K562 (cell line): ENCODE measurements around the gene SLC28A1.

Experiments used
- CBX5 ChIP-seq: IDR thresholded peaks from 2 replicates; pipeline ENCODE4 v1.6.1; 2014; ENCODE audit warnings: low read depth, borderline replicate concordance
- CTCF ChIP-seq, 3 experiments: IDR thresholded peaks in 2 of 3; conservative IDR thresholded peaks in 1 of 3; 2 replicates each; pipeline ENCODE4 v1.5.1; 2011 to 2012; ENCODE audit warnings: low read length in 3 of 3, mild to moderate bottlenecking in 3 of 3, control low read depth in 2 of 3, improper control_type of control experiment in 1 of 3, inconsistent platforms in 1 of 3, low read depth in 1 of 3, mixed read lengths in 1 of 3, moderate library complexity in 1 of 3; ENCODE audit not compliant: insufficient read depth in 2 of 3
- E2F1 ChIP-seq: sonication (generic); formaldehyde crosslinking; IDR thresholded peaks from 2 replicates; pipeline ENCODE4 v1.8.1; 2023; ENCODE audit warnings: mild to moderate bottlenecking, missing genetic modification reagents, moderate library complexity
- KDM1A ChIP-seq, 2 experiments: fragments of 450-650 bp; IDR thresholded peaks; 2 replicates each; pipeline ENCODE4 v1.6.1; 2016; ENCODE audit warnings: mild to moderate bottlenecking in 2 of 2
- MXI1 ChIP-seq: IDR thresholded peaks from 2 replicates; pipeline ENCODE4 v1.6.1; 2011; ENCODE audit warnings: low read depth, mild to moderate bottlenecking, improper control_type of control experiment, low read length
- MYC ChIP-seq, 2 experiments: fragments of 250-450 bp in 1 of 2; sonication (Bioruptor Pico) in 1 of 2; IDR thresholded peaks; 2 replicates each; pipeline versions ENCODE4 v1.5.1 to v1.6.1; 2012 to 2021; ENCODE audit warnings: low read depth in 2 of 2, borderline replicate concordance in 1 of 2, improper control_type of control experiment in 1 of 2, low read length in 1 of 2, mild to moderate bottlenecking in 1 of 2, moderate library complexity in 1 of 2
- PKNOX1 ChIP-seq: fragments of 450-650 bp; IDR thresholded peaks from 2 replicates; pipeline ENCODE4 v1.6.1; 2016
- POLR2A ChIP-seq: fragments of 450-650 bp; conservative IDR thresholded peaks from 2 replicates; pipeline ENCODE4 v1.6.1; 2016
- SAFB2 ChIP-seq: fragments of 200-400 bp; formaldehyde crosslinking; IDR thresholded peaks from 2 replicates; pipeline ENCODE4 v1.6.1; 2018; ENCODE audit warnings: borderline replicate concordance, low read length, low read depth, moderate library complexity; ENCODE audit not compliant: severe bottlenecking
- SLC30A9 ChIP-seq: fragments of 250-450 bp; sonication (Bioruptor Pico); IDR thresholded peaks from 2 replicates; pipeline ENCODE4 v1.8.0; 2022; ENCODE audit warnings: mild to moderate bottlenecking, moderate library complexity
- ZNF707 ChIP-seq: fragments of 250-450 bp; sonication (Bioruptor Pico); conservative IDR thresholded peaks from 2 replicates; pipeline ENCODE4 v1.8.0; 2022; ENCODE audit warnings: inconsistent platforms, mild to moderate bottlenecking, moderate library complexity

DNA sequence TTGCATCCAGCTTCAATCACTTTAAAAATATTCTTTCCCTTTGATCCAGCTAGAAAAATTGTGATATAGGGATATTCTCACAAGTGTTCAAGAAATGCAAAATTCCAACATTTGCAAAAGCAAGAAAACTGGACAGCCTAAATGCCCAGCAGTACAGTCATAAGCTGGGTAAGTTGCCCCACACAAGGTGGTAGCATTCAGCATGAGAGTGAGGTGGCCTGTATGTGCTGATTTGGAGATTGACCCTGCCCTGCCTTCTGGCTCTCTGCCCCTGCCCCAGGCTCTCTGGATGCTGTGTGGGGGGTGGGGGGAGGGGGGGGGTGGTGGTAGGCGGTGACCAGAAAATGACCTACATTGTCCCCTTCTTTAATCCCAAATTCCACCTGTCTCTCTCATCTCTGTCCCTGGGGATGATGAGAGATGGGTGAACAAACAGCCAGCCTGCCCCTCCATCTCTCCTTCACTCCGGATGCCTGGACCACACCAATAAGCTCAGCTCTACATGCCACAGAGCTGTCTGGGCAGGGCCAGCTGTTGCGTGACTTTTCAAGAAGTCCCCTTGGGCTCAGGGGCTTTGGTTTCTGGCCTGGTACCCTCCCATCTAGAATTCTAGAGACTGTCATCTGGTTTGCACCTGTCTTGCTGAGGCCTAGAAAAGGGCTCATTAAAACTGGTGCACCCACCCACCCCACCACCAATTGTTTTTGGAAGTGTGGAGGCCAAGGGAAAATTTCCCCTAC, 42.2 kb downstream of the SLC28A1 start:
- TF ChIP-seq MXI1: no peak
- TF ChIP-seq ZNF707: no peak
- TF ChIP-seq MYC (IDR thresholded peaks at IDR 0.05; ENCODE audit: low read depth, low read length): no peak
- TF ChIP-seq MYC (CRISPR knock-in tag; IDR thresholded peaks at IDR 0.05; ENCODE audit: borderline replicate concordance, low read depth): no peak
- no peak for TF ChIP-seq POLR2A
- no peak for TF ChIP-seq SAFB2
- no peak for TF ChIP-seq SLC30A9
- no peak for TF ChIP-seq KDM1A (IDR thresholded peaks at IDR 0.05)
- TF ChIP-seq CBX5: no peak
- no peak for TF ChIP-seq CTCF (IDR thresholded peaks at IDR 0.05 in 2 of 3, conservative IDR thresholded peaks at IDR 0.05 in 1 of 3; ENCODE audit: insufficient read depth in 2 of 3, low read depth in 1 of 3, low read length in 3 of 3)
- no peak for TF ChIP-seq PKNOX1
- TF ChIP-seq E2F1 (CRISPR knock-in tag): no peak
